ENCODE measurements around the gene CUX1.

DNA sequence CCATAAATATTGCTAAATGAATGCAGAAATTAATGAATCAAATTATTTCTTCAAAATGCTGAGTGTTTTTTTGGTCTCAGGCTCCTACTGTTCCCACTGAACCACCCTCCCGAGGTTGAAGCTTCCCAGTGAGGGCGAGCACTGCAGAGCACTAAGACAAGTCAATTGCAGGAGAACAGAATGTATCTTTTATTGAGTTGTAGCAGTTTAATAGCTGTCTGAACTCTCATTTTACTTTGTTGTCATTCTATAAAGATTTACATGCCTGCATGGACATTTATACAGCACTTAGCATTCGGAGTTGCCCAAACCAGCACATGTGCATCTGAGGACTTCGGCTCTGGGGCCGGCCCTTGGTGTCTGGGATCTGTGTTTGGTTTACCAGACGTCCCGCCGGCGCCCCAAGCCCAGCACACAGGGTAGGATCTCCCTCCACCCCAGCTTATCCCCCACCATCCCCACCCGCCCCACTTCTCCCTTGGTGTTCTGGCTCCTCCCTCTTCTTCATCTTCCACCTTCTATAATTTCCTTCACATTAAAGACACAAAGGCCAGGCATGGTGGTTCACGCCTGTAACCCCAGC lies 258.2 kb downstream of the CUX1 start:
- TF ChIP-seq POLR2A (IDR thresholded peaks at IDR 0.05) (no peak), CTCF (IDR thresholded peaks at IDR 0.05) (no peak)

Data from body of pancreas (tissue), 4 donors.